Activated CD4-positive, alpha-beta T cell treated with anti-CD3 and anti-CD28 coated beads, Interleukin-2, amount 50 U/mL, for 16 hours (primary cell): ENCODE data around the gene CALCOCO2.
"Not testable (repeated sequence)": the region's sequence is repeated elsewhere in the genome, so short reads cannot be mapped to it uniquely, and the experiment has no call there.

ENCODE experiments used
- DNase-seq: peaks from one replicate; pipeline ENCODE4 v3.0.0-alpha.2; 2020

The CALCOCO2 gene

GRCh38 chr17:48825446-48826381 lies 5.1 kb upstream of the CALCOCO2 start:
- no peak for DNase-seq

GRCh38 chr17:48831549-48831883 lies 681 bp downstream of the CALCOCO2 start:
- DNase-seq: no peak

- DNase-seq: peak; percentile 37
Measured at GRCh38 chr17:48834973-48835372, 4.1 kb downstream of the CALCOCO2 start.

GRCh38 chr17:48835971-48836370 lies 5.1 kb downstream of the CALCOCO2 start:
- DNase-seq: peak; percentile 34

- peak; percentile 65 for DNase-seq
Measured at GRCh38 chr17:48837458-48837857, 6.6 kb downstream of the CALCOCO2 start.

- no peak for DNase-seq
Measured at GRCh38 chr17:48840441-48840840, 9.6 kb downstream of the CALCOCO2 start.

GRCh38 chr17:48841395-48841831 lies 10.6 kb downstream of the CALCOCO2 start:
- peak; percentile 83 for DNase-seq

GRCh38 chr17:48842746-48843145 lies 11.9 kb downstream of the CALCOCO2 start:
- no peak for DNase-seq

GRCh38 chr17:48843187-48843900 lies 12.5 kb downstream of the CALCOCO2 start:
- DNase-seq: no peak

GRCh38 chr17:48850792-48851323 lies 20.0 kb downstream of the CALCOCO2 start:
- no peak for DNase-seq

GRCh38 chr17:48854774-48855476 lies 24.1 kb downstream of the CALCOCO2 start:
- DNase-seq: no peak

- DNase-seq: no peak
Measured at GRCh38 chr17:48856122-48856821, 25.4 kb downstream of the CALCOCO2 start.

- no peak for DNase-seq
Measured at GRCh38 chr17:48860034-48860433, 29.2 kb downstream of the CALCOCO2 start.

- no peak for DNase-seq
Measured at GRCh38 chr17:48860456-48860855, 29.6 kb downstream of the CALCOCO2 start.

- no peak for DNase-seq
Measured at GRCh38 chr17:48868916-48869500, 38.2 kb downstream of the CALCOCO2 start.

GRCh38 chr17:48869821-48870318 lies 39.0 kb downstream of the CALCOCO2 start:
- DNase-seq: no peak

- no peak for DNase-seq
Measured at GRCh38 chr17:48871035-48871550, 40.3 kb downstream of the CALCOCO2 start.

- no peak for DNase-seq
Measured at GRCh38 chr17:48871551-48872351, 40.9 kb downstream of the CALCOCO2 start.

- not testable (repeated sequence) for DNase-seq
Measured at GRCh38 chr17:48872409-48872808, 41.6 kb downstream of the CALCOCO2 start.

GRCh38 chr17:48873209-48873608 lies 42.4 kb downstream of the CALCOCO2 start:
- no peak for DNase-seq
